ENCODE data around the gene SNN.

GRCh38 chr16:11712122-11712521 is 43.9 kb downstream of the SNN start:
- no peak for TF ChIP-seq CTCF (IDR thresholded peaks at IDR 0.05)
- no peak for TF ChIP-seq MYC (IDR thresholded peaks at IDR 0.05; ENCODE audit: borderline replicate concordance, low read length)
- TF ChIP-seq POLR2A (IDR thresholded peaks at IDR 0.05; ENCODE audit: low read length) = no peak
- no peak for TF ChIP-seq ZFP36 (IDR thresholded peaks at IDR 0.05; ENCODE audit: borderline replicate concordance, partially characterized antibody)
- no peak for TF ChIP-seq JUN (IDR thresholded peaks at IDR 0.05)
- no peak for TF ChIP-seq EHF (CRISPR knock-in tag; IDR thresholded peaks at IDR 0.05)
- TF ChIP-seq RFX5 (IDR thresholded peaks at IDR 0.05) = no peak
- TF ChIP-seq CBX8 (IDR thresholded peaks at IDR 0.05) = no peak
- no peak for TF ChIP-seq CHD2 (IDR thresholded peaks at IDR 0.05; ENCODE audit: low read length, partially characterized antibody)
- no peak for TF ChIP-seq RARB (CRISPR knock-in tag; IDR thresholded peaks at IDR 0.05)
- no peak for TF ChIP-seq SREBF2 (IDR thresholded peaks at IDR 0.05)
- no peak for TF ChIP-seq USF2 (IDR thresholded peaks at IDR 0.05)
- no peak for TF ChIP-seq BHLHE40 (IDR thresholded peaks at IDR 0.05; ENCODE audit: low read depth, low read length)
- no peak for TF ChIP-seq CEBPB (IDR thresholded peaks at IDR 0.05)

Measured in A549 (cell line).